DMS53 (cell line): ENCODE results near the gene LY6G6F.
A peak's percentile ranks its signal among the peaks of the same experiment; 100 is the strongest.
"Not testable (repeated sequence)": the region's sequence is repeated elsewhere in the genome, so short reads cannot be mapped to it uniquely, and the experiment has no call there.

Experiments used
- DNase-seq: peaks from one replicate; lab custom pipeline; 2025; lab: John Stamatoyannopoulos, UW

The LY6G6F gene

DNA sequence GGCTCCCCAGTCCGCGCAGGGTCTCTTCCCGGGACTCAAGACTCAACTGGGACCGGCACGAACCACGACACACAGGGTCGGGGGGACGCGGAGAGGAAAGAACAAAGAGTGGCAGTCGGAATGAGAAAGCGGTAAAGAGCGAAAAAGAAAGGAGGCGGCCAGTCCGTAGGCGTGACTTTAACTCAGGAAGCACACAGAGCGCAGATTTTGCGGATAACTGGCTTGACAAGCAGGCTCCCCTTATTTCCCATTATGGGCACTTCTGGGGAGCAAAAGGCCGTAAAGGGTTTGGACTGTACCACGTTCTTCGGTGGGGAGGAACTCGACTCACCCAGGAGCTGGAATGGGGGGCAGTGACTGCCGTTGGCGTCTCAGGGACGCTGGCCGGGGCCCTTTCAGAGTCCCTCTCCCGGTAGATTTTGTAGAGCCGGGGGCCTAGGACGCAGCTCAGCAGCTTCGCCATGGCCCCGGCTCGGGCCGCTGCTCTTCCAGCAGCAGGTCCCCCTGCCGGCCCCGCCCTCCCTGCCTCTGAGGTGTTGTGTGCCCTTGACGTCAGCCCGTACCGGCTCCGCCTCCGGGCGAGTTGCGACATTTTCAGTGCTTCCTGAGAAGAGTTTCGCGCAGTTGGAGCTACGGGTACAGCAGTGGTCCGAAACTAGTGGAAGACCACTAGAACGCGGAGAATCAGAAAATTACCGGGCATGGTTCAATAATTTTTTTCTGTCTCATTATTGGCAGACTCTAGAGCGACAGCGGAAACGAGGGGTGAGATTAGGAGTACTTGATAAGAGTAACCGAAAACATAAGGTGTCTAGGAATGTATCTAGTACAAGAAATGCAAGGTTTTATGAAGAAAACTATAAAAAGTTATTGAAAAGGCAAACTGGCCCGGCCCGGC, 3.6 kb upstream of the LY6G6F start, which contains the start of gene ABHD16A:
Gene ABHD16A, minus strand, starts transcription at position 506 of the 898 bp plus-strand sequence. Its CDS starts 43 bp downstream, at position 463.
- peak; percentile 99 for DNase-seq

GRCh38 chr6:31705931-31706330, 735 bp upstream of the LY6G6F start:
- DNase-seq, result no peak

DNA sequence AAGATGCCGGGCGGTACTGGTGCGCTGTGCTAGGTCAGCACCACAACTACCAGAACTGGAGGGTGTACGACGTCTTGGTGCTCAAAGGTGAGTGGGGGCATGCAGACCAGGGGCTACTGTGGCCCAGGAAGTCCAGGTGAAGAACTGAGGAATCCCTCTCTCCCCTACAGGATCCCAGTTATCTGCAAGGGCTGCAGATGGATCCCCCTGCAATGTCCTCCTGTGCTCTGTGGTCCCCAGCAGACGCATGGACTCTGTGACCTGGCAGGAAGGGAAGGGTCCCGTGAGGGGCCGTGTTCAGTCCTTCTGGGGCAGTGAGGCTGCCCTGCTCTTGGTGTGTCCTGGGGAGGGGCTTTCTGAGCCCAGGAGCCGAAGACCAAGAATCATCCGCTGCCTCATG, 1.0 kb downstream of the LY6G6F start:
- no peak for DNase-seq

DNA sequence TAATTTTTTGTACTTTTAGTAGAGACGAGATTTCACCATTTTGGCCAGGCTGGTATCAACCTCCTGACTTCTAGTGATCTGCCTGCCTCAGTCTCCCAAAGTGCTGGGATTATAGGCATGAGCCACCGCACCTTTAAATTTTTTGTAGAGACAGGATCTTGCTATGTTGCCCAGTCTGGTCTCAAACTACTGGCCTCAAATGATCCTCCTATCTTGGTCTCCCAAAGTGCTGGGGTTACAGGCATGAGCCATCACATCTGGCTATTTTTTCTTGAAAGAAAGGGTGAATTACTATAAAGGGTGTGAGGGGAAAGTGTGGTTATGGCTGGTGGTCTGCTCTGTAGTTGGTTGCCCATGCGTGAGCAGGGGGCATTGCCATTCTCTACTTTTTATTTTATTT, 1.6 kb downstream of the LY6G6F start:
- no peak for DNase-seq

- not testable (repeated sequence) for DNase-seq
Measured at GRCh38 chr6:31709157-31709556, 2.5 kb downstream of the LY6G6F start.

DNA sequence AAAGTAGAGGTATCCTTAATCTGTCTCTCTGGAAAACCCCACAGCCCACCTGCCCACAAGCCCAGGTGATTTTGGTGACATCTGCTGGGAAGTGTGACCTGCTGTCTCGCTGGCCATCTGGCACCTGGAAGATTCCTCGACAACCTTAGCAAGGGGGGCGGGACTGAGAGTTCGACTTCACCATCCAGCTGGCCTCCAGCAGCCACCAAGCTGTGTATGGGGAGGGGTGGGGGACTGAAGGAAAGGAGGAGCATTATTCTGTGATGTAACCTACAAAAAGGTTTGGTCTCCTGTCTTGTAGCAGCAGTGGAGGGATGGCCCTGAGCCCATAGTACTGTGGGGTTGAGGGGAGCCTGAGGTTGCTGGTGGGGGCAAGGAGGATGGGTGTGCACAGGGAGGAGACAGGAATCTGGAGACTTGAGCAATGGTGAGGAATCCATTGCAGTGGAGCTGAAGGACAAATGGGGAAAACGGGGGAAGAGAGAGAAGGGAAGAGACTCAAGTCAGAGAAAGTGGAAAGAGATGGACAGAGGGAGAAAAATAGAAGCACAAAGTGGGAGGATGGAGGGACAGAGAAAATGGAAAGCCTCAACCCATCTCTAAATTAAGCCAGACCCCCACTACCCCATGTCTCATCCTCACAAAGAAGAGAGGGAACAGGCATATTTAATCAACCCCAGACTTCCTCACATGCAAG, 4.0 kb downstream of the LY6G6F start:
- no peak for DNase-seq

DNA sequence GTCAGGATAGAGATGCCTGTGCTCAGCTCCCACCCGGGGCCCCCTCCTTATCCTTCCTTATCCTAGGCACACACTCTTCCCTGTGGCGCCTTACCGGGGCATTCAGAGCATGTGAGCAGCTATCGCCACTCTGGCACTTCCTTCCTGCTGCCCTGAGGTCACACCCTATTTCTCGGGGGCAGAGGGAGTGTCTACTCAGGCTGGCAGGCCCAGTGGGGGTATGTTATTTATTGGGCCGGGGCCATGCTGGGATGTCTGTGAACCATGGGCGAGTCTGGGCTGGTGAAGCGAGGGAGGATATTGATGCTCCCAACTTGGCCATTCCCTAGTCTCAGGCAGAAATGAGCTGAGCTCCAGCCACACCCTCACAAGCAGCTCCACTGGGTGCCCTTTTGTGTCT, 4.6 kb downstream of the LY6G6F start:
- DNase-seq, result no peak

- DNase-seq, result peak; percentile 46
Measured at GRCh38 chr6:31712296-31712695, 5.6 kb downstream of the LY6G6F start.

- DNase-seq, result no peak
Measured at GRCh38 chr6:31713465-31713864, 6.8 kb downstream of the LY6G6F start.

- DNase-seq, result no peak
Measured at GRCh38 chr6:31713991-31714684, 7.5 kb downstream of the LY6G6F start.

DNA sequence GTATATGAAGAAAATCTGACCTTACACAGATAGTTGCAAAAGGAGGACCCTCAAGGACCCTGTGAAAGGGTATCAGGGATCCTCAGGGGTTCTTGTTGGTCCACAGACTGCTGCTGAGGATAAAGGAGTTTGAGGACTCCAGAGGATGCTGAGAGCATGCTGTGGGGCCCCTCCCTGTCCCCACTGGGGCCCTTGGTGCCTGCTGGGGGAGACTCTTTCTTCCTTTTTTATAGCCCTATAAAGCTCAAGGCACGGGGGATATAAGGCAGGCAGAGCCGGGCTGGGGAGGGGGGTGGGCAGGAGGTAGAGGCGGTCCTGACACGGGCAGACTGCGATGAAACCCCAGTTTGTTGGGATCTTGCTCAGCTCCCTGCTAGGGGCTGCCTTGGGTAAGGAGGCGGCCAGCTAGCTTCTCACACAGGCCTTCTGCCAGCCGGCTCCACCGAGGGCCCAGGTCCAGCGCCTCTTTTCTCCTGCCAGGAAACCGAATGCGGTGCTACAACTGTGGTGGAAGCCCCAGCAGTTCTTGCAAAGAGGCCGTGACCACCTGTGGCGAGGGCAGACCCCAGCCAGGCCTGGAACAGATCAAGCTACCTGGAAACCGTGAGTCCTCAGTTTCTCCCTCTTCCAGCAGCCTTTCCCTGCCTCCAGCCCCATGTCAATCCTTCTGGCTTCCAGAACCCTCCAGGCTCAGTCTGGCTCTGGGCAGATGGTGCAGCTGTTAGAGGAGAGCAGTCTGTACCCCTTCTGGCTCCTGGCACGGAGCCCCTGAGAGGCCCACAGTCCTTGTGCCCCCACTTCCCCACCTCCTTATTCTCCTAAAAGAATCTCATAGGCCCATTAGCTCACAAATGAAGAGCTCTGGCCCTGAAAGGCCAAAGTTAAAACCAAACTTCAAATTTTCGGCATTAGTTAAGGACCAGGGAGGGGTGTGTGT, 8.6 kb downstream of the LY6G6F start, which contains the start of gene LY6G6D:
Gene LY6G6D, plus strand, starts transcription at position 327 of the 937 bp plus-strand sequence. Its CDS starts 8 bp downstream, at position 335.
- DNase-seq, result no peak

- DNase-seq, result peak; percentile 34
Measured at GRCh38 chr6:31717499-31718222, 11.0 kb downstream of the LY6G6F start.

GRCh38 chr6:31718265-31718664, 11.6 kb downstream of the LY6G6F start:
- peak; percentile 93 for DNase-seq

- no peak for DNase-seq
Measured at GRCh38 chr6:31719001-31719400, 12.3 kb downstream of the LY6G6F start.

GRCh38 chr6:31720196-31720770, 13.6 kb downstream of the LY6G6F start:
- DNase-seq, result no peak

DNA sequence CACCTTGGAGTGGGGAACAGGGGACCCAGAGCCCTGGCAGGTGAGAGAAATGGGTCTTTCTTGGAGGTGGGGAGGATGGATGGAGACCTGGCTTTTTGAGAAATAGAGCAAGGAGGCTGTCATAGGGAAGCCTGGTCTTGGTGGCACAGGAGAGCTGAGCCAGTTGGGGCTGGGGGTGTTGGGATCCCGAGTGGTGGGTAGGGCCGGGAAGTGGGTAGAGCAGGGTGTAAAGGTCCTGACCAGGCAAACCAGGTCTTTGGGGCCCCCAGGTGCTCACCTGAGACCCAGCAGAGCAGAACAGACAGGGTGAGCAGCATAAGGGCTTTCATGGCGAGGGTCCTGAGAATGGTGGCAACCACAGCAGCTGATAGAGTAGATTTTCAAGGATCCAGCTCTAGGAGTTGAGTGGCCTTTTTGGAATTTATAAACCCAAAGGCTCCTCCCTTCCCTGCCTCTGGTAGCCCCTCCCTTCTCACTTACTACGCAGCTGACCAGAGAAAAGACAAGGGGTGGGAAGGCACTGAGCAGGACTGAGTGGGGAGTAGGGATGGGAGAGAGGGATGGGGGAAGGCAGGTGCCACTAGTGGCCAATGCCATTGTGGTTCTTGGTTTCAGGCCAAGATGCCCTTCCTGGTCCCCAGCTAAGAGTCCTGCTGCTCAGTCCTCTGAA, 14.8 kb downstream of the LY6G6F start, which contains the start of gene LY6G6C:
Gene LY6G6C, minus strand, starts transcription at position 396 of the 670 bp plus-strand sequence. Its CDS starts 67 bp downstream, at position 329.
- no peak for DNase-seq

GRCh38 chr6:31722173-31722572, 15.5 kb downstream of the LY6G6F start:
- DNase-seq, result no peak

GRCh38 chr6:31723245-31723979, 16.7 kb downstream of the LY6G6F start, which contains the start of gene MPIG6B:
TSS of gene MPIG6B (plus strand) at chr6:31723373. CDS start at chr6:31723384, 11 bp downstream.
- no peak for DNase-seq
